H1 (cell line): ENCODE data around the gene PRR27.

Source experiments
- BRCA1 ChIP-seq: IDR thresholded peaks from 2 replicates; pipeline ENCODE4 v1.6.1; 2012; ENCODE audit warnings: low read depth, low read length, improper control_type of control experiment
- CHD2 ChIP-seq: IDR thresholded peaks from 2 replicates; pipeline ENCODE4 v1.6.1; 2012; ENCODE audit warnings: low read length, improper control_type of control experiment
- GTF2F1 ChIP-seq: IDR thresholded peaks from 2 replicates; pipeline ENCODE4 v1.6.1; 2012; ENCODE audit warnings: low read depth, low read length, improper control_type of control experiment, borderline replicate concordance
- RAD21 ChIP-seq, 2 experiments: IDR thresholded peaks in 1 of 2; conservative IDR thresholded peaks in 1 of 2; 2 replicates each; pipeline ENCODE4 v1.6.1; 2011; ENCODE audit warnings: low read depth in 2 of 2, low read length in 2 of 2, improper control_type of control experiment in 1 of 2, inconsistent platforms in 1 of 2, mild to moderate bottlenecking in 1 of 2, moderate library complexity in 1 of 2
- RFX5 ChIP-seq: IDR thresholded peaks from 2 replicates; pipeline ENCODE4 v1.6.1; 2011; ENCODE audit warnings: low read depth, low read length, improper control_type of control experiment, borderline replicate concordance
- TCF12 ChIP-seq: IDR thresholded peaks from 2 replicates; pipeline ENCODE4 v1.6.1; 2011; ENCODE audit warnings: low read depth, mild to moderate bottlenecking, low read length
- TF ChIP-seq, protein P1 (sequence below), 3 experiments: IDR thresholded peaks; 1 replicate in 2 of 3; 2 replicates in 1 of 3; pipeline versions ENCODE4 v1.5.1 to v1.6.1; 2011; ENCODE audit warnings: low read length in 3 of 3, mild to moderate bottlenecking in 3 of 3, inconsistent platforms in 2 of 3, low read depth in 1 of 3, moderate library complexity in 1 of 3; ENCODE audit not compliant: insufficient read depth in 1 of 3; ENCODE audit errors: control extremely low read depth in 1 of 3
- TF ChIP-seq, protein P2 (sequence below): IDR thresholded peaks from 2 replicates; pipeline ENCODE4 v1.6.1; 2012; ENCODE audit warnings: inconsistent platforms

DNA sequence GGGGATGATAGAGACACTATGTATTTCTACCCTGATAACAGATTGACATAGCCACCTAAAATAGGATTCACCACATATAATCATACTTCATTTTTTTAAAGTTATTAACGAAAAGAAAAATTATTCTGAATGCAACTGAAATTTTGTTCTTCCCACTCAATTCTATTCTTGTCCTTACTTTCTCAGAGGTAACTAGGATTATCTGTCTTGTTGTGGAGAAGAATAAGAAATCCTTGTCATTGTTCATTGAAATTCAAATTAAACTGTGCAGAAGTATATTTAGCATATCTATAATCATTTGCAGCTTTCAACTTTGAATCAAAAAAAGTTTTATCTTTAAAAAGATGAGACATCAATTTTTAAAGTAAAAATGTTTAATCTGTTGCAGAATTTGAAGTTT lies 40.4 kb upstream of the PRR27 start:
- no peak for TF ChIP-seq GTF2F1
- TF ChIP-seq CHD2: no peak
- no peak for TF ChIP-seq RFX5
- TF ChIP-seq, protein P1, sequence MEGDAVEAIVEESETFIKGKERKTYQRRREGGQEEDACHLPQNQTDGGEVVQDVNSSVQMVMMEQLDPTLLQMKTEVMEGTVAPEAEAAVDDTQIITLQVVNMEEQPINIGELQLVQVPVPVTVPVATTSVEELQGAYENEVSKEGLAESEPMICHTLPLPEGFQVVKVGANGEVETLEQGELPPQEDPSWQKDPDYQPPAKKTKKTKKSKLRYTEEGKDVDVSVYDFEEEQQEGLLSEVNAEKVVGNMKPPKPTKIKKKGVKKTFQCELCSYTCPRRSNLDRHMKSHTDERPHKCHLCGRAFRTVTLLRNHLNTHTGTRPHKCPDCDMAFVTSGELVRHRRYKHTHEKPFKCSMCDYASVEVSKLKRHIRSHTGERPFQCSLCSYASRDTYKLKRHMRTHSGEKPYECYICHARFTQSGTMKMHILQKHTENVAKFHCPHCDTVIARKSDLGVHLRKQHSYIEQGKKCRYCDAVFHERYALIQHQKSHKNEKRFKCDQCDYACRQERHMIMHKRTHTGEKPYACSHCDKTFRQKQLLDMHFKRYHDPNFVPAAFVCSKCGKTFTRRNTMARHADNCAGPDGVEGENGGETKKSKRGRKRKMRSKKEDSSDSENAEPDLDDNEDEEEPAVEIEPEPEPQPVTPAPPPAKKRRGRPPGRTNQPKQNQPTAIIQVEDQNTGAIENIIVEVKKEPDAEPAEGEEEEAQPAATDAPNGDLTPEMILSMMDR (IDR thresholded peaks at IDR 0.05; ENCODE audit: control extremely low read depth in 1 of 3, insufficient read depth in 1 of 3, low read depth in 1 of 3, low read length in 3 of 3): no peak
- no peak for TF ChIP-seq TCF12
- TF ChIP-seq, protein P2, sequence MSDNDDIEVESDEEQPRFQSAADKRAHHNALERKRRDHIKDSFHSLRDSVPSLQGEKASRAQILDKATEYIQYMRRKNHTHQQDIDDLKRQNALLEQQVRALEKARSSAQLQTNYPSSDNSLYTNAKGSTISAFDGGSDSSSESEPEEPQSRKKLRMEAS: no peak
- no peak for TF ChIP-seq RAD21 (IDR thresholded peaks at IDR 0.05 in 1 of 2, conservative IDR thresholded peaks at IDR 0.05 in 1 of 2; ENCODE audit: low read depth in 2 of 2, low read length in 2 of 2)
- no peak for TF ChIP-seq BRCA1
